H1 (cell line): ENCODE measurements around the gene CRHR1. TPM values are rescaled to one million over a fixed set of nuclear protein-coding genes. Genes with fewer than 3 reads are reported as not detected.
A peak's percentile ranks its signal among the peaks of the same experiment; 100 is the strongest.

Experiments
- CTCF ChIA-PET: fragments of 300-600 bp; sonication (Branson Sonifier 250); formaldehyde crosslinking; loops from one replicate; lab custom pipeline; 2021; ENCODE audit not compliant: partially characterized antibody; lab: Charles Lee
- POLR2A ChIA-PET: fragments of 300-600 bp; sonication (Branson Sonifier 250); formaldehyde crosslinking; loops from one replicate; lab custom pipeline; 2021; ENCODE audit warnings: inconsistent platforms; ENCODE audit not compliant: partially characterized antibody; lab: Charles Lee
- DNase-seq, 2 experiments: peaks; one replicate each; pipeline versions ENCODE4 v3.0.0 to v3.0.0-alpha.2; 2010 to 2022; ENCODE audit warnings: low spot score in 2 of 2, low read depth in 1 of 2, mixed read lengths in 1 of 2
- FAIRE-seq: peaks from 2 replicates; lab custom pipeline; 2011; peaks lifted over from hg19 to GRCh38; lab: Jason Lieb, UNC
- H2AFZ ChIP-seq: 2 replicates; pipeline ENCODE4 v1.8.1; 2012; ENCODE audit warnings: low read length, inconsistent platforms
- H2AK5ac ChIP-seq: 2 replicates; pipeline ENCODE4 v1.6.1; 2013; ENCODE audit warnings: low read depth, low read length
- H2BK120ac ChIP-seq: replicated peaks from 2 replicates; pipeline ENCODE3; 2013; ENCODE audit warnings: low read depth, low read length, inconsistent platforms
- H2BK12ac ChIP-seq: 2 replicates; pipeline ENCODE4 v1.6.1; 2013; ENCODE audit warnings: low read depth, low read length
- H2BK15ac ChIP-seq: 2 replicates; pipeline ENCODE4 v1.6.1; 2013; ENCODE audit warnings: low read length
- H2BK20ac ChIP-seq: 2 replicates; pipeline ENCODE4 v1.6.1; 2013; ENCODE audit warnings: low read length
- H2BK5ac ChIP-seq: 2 replicates; pipeline ENCODE4 v1.6.1; 2013; ENCODE audit warnings: low read depth, low read length
- H3K14ac ChIP-seq: 2 replicates; pipeline ENCODE4 v1.6.1; 2013; ENCODE audit warnings: inconsistent platforms; ENCODE audit not compliant: insufficient read length
- H3K18ac ChIP-seq: 2 replicates; pipeline ENCODE4 v1.6.1; 2013; ENCODE audit warnings: low read length; ENCODE audit errors: extremely low read depth
- H3K23ac ChIP-seq: 2 replicates; pipeline ENCODE4 v1.6.1; 2013; ENCODE audit warnings: inconsistent platforms; ENCODE audit not compliant: insufficient read length
- H3K23me2 ChIP-seq: 2 replicates; pipeline ENCODE4 v1.6.1; 2013; ENCODE audit warnings: low read depth, low read length
- H3K27ac ChIP-seq: 2 replicates; pipeline ENCODE4 v1.6.1; 2011; ENCODE audit warnings: low read depth, low read length, inconsistent platforms
- H3K27me3 ChIP-seq, 4 experiments: replicated peaks in 1 of 4; 1 replicate in 1 of 4; 2 replicates in 3 of 4; pipeline versions ENCODE4 v1.6.1 to v1.8.1; 2011 to 2013; ENCODE audit warnings: low read length in 3 of 4, mild to moderate bottlenecking in 3 of 4, inconsistent platforms in 2 of 4, mixed read lengths in 2 of 4, moderate library complexity in 1 of 4; ENCODE audit not compliant: control insufficient read depth in 3 of 4, insufficient read depth in 3 of 4; ENCODE audit errors: extremely low read depth in 1 of 4
- H3K36me3 ChIP-seq, 4 experiments: 2 replicates each; pipeline versions ENCODE4 v1.6.1 to v1.8.1; 2011 to 2013; ENCODE audit warnings: mild to moderate bottlenecking in 4 of 4, low read length in 3 of 4, moderate library complexity in 2 of 4, control low read depth in 1 of 4, inconsistent platforms in 1 of 4; ENCODE audit not compliant: insufficient read depth in 4 of 4, control insufficient read depth in 2 of 4
- H3K4ac ChIP-seq: replicated peaks from 2 replicates; pipeline ENCODE3; 2013; ENCODE audit warnings: low read length, low read depth, mixed read lengths, inconsistent platforms; ENCODE audit not compliant: insufficient read length
- H3K4me1 ChIP-seq, 4 experiments: replicated peaks in 1 of 4; 1 replicate in 1 of 4; 2 replicates in 3 of 4; pipeline versions ENCODE4 v1.6.1 to v1.8.1; 2011 to 2013; ENCODE audit warnings: low read length in 3 of 4, inconsistent platforms in 2 of 4, mixed read lengths in 1 of 4; ENCODE audit not compliant: insufficient read depth in 4 of 4, control insufficient read depth in 3 of 4
- H3K4me2 ChIP-seq, 2 experiments: 2 replicates each; pipeline versions ENCODE4 v1.6.1 to v1.8.1; 2011 to 2013; ENCODE audit warnings: low read depth in 2 of 2, low read length in 2 of 2, control low read depth in 1 of 2, inconsistent platforms in 1 of 2, mild to moderate bottlenecking in 1 of 2; ENCODE audit not compliant: insufficient read depth in 1 of 2
- H3K4me3 ChIP-seq, 4 experiments: fragments of 200-600, 300-600 bp in 1 of 4; sonication (generic), shearing (Covaris generic), sonication (Bioruptor Twin) in 1 of 4; 2 replicates each; pipeline versions ENCODE4 v1.5.1 to v1.8.1; 2011 to 2016; ENCODE audit warnings: low read length in 4 of 4, low read depth in 3 of 4, control low read depth in 2 of 4, inconsistent platforms in 2 of 4, mild to moderate bottlenecking in 2 of 4, mixed read lengths in 1 of 4, moderate library complexity in 1 of 4; ENCODE audit not compliant: insufficient read depth in 2 of 4; ENCODE audit errors: extremely low read depth in 1 of 4
- H3K56ac ChIP-seq: replicated peaks from 2 replicates; pipeline ENCODE3; 2013; ENCODE audit warnings: low read depth, mild to moderate bottlenecking, mixed read lengths, low read length, inconsistent platforms; ENCODE audit not compliant: insufficient read length
- H3K79me1 ChIP-seq: 2 replicates; pipeline ENCODE4 v1.6.1; 2013; ENCODE audit warnings: low read depth, low read length, control low read depth
- H3K79me2 ChIP-seq, 2 experiments: 2 replicates each; pipeline versions ENCODE4 v1.6.1 to v1.8.1; 2012 to 2013; ENCODE audit warnings: low read length in 2 of 2, mild to moderate bottlenecking in 2 of 2, inconsistent platforms in 1 of 2; ENCODE audit not compliant: insufficient read depth in 2 of 2, control insufficient read depth in 1 of 2
- H3K9ac ChIP-seq, 4 experiments: replicated peaks in 1 of 4; 1 replicate in 1 of 4; 2 replicates in 3 of 4; pipeline versions ENCODE4 v1.6.1 to v1.8.1; 2011 to 2013; ENCODE audit warnings: low read depth in 3 of 4, low read length in 3 of 4, control low read depth in 2 of 4, mild to moderate bottlenecking in 2 of 4, moderate library complexity in 2 of 4, inconsistent platforms in 1 of 4; ENCODE audit errors: extremely low read depth in 1 of 4
- H3K9me3 ChIP-seq, 2 experiments: 2 replicates each; pipeline versions ENCODE4 v1.6.1 to v1.8.1; 2012 to 2013; ENCODE audit warnings: mild to moderate bottlenecking in 2 of 2, moderate library complexity in 2 of 2, control low read depth in 1 of 2, inconsistent platforms in 1 of 2, low read depth in 1 of 2, low read length in 1 of 2, mixed read lengths in 1 of 2; ENCODE audit not compliant: insufficient read depth in 2 of 2
- H4K20me1 ChIP-seq, 2 experiments: replicated peaks in 1 of 2; 2 replicates each; pipeline versions ENCODE3 to v1.8.1; 2011 to 2013; ENCODE audit warnings: inconsistent platforms in 2 of 2, low read length in 2 of 2, mild to moderate bottlenecking in 1 of 2; ENCODE audit not compliant: insufficient read depth in 2 of 2, control insufficient read depth in 1 of 2
- H4K5ac ChIP-seq: 2 replicates; pipeline ENCODE4 v1.6.1; 2013; ENCODE audit warnings: low read length, low read depth, mixed read lengths, inconsistent platforms; ENCODE audit not compliant: insufficient read length
- H4K8ac ChIP-seq: 2 replicates; pipeline ENCODE4 v1.8.0; 2013; ENCODE audit warnings: mild to moderate bottlenecking, moderate library complexity, low read length, inconsistent platforms; ENCODE audit not compliant: insufficient read depth; ENCODE audit errors: extremely low read depth
- H4K91ac ChIP-seq: replicated peaks from 2 replicates; pipeline ENCODE3; 2013; ENCODE audit warnings: low read length, mixed read lengths, inconsistent platforms; ENCODE audit not compliant: insufficient read length
- ASH2L ChIP-seq: fragments of 200-600, 300-600 bp; sonication (generic); IDR thresholded peaks from one replicate; pipeline ENCODE4 v1.7.1; 2017; ENCODE audit warnings: low read length
- CHD2 ChIP-seq: IDR thresholded peaks from 2 replicates; pipeline ENCODE4 v1.6.1; 2012; ENCODE audit warnings: low read length, improper control_type of control experiment
- GABPA ChIP-seq: IDR thresholded peaks from 2 replicates; pipeline ENCODE4 v1.6.1; 2011; ENCODE audit warnings: mild to moderate bottlenecking, low read length, moderate library complexity, borderline replicate concordance; ENCODE audit not compliant: insufficient read depth
- HDAC6 ChIP-seq: IDR thresholded peaks from one replicate; pipeline ENCODE4 v1.7.1; 2012; ENCODE audit warnings: low read depth, mild to moderate bottlenecking, inconsistent platforms, low read length, moderate library complexity
- JUN ChIP-seq: IDR thresholded peaks from 2 replicates; pipeline ENCODE4 v1.6.1; 2011; ENCODE audit warnings: low read depth, mild to moderate bottlenecking, improper control_type of control experiment, low read length
- RAD21 ChIP-seq, 2 experiments: IDR thresholded peaks in 1 of 2; conservative IDR thresholded peaks in 1 of 2; 2 replicates each; pipeline ENCODE4 v1.6.1; 2011; ENCODE audit warnings: low read depth in 2 of 2, low read length in 2 of 2, improper control_type of control experiment in 1 of 2, inconsistent platforms in 1 of 2, mild to moderate bottlenecking in 1 of 2, moderate library complexity in 1 of 2
- RBBP5 ChIP-seq: IDR thresholded peaks from 2 replicates; pipeline ENCODE4 v1.7.1; 2012; ENCODE audit warnings: low read depth, mild to moderate bottlenecking, inconsistent platforms, low read length, moderate library complexity, borderline replicate concordance
- SP1 ChIP-seq: IDR thresholded peaks from 2 replicates; pipeline ENCODE4 v1.6.1; 2011; ENCODE audit warnings: low read depth, low read length
- SRF ChIP-seq: IDR thresholded peaks from 2 replicates; pipeline ENCODE4 v1.6.1; 2011; ENCODE audit warnings: mild to moderate bottlenecking, low read depth, low read length, moderate library complexity
- YY1 ChIP-seq: IDR thresholded peaks from 2 replicates; pipeline ENCODE4 v1.6.1; 2011; ENCODE audit warnings: low read depth, mild to moderate bottlenecking, low read length
- WGBS, 2 experiments: shearing (Covaris generic) in 1 of 2; methylation state at CpG; one replicate each; pipeline versions ENCODE4 v1.1.6 to v1.1.7; 2013 to 2015; ENCODE audit warnings: low lambda C conversion rate in 2 of 2, mixed read lengths in 2 of 2, inconsistent platforms in 1 of 2, low coverage in 1 of 2, missing lambda C conversion rate in 1 of 2; ENCODE audit not compliant: insufficient replicate concordance in 2 of 2, insufficient coverage in 1 of 2, insufficient read length in 1 of 2; ENCODE audit errors: extremely low coverage in 1 of 2, missing lambda C conversion rate in 1 of 2; 5-methylcytosine and 5-hydroxymethylcytosine counted together
- polyA plus RNA-seq, 7 experiments: library from polyadenylated mRNA; depleted of rRNA in 3 of 7; stranded (reverse) in 5 of 7; unstranded in 2 of 7; fragments of >200 nt in 5 of 7; fragments of 200-250 nt in 2 of 7; gene quantifications; 1 replicate in 5 of 7; 2 replicates in 1 of 7; 4 replicates in 1 of 7; pipeline versions ENCODE4 v1.2.1 to v1.2.3, GENCODE V29; 2011 to 2013; ENCODE audit warnings: missing spikeins in 2 of 7, mixed read lengths in 2 of 7
- total RNA-seq: library from RNA; stranded (reverse); fragmentation: NEBNext Ultra II Directional; extraction: Animal tissue kit (Norgen Biotek cat#: 25700); gene quantifications from 2 replicates; pipeline ENCODE4 v1.2.1, GENCODE V29; 2021

The CRHR1 gene
- total and polyA plus RNA-seq, 2 of the 8 experiments (the other 6 are each of a cell fraction or from before 2014, with no cell fraction given) = 0.56 to 1.7 TPM

DNA sequence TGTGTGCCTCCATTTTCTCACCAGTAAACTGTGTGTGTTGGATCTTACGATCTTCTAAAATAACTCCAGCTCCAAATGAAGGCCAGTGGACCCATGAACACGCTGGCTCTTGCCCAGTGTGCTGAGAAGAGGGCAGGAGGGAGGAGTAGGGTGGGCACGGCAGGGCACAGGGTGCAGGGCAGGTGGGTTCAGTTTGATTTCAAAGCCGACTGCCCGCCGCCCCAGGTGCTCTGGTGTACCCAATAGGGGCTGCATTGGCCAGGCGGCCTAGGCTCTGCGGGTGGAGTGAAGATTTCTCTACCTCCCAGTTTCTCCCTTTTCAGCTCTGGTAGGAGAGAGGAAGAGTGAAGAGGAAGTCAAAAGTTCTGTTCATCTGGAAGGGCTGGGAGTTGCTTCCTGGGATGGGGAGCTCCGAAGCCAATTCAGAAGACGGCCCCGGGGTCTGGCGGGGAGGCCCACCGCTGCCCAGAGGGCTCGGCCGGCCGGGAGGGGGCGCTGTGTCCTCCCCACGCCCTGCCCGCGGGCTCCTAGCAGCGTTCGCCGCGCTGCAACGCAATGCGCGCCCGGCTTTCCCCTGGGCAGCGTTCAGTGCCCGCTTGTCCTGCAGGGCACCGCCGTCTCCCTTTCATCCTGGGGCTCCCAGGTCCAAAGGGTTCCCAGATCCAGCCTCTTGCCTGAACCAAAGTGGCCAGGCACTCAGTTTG is 1.1 kb upstream of the CRHR1 start:
- peaks cover 12 to 57% (median 49%) of the 10 kb centered on the region in 4 experiments for H3K27me3 ChIP-seq
- no peak overlapping the region; the same call in 1 of the 2 replicates for H2BK20ac ChIP-seq
- H4K5ac ChIP-seq = no peak overlapping the region
- no peaks in the 10 kb centered on the region for H4K20me1 ChIP-seq
- FAIRE-seq = no peak
- no peak overlapping the region for H4K91ac ChIP-seq
- H3K36me3 ChIP-seq = no peaks in the 10 kb centered on the region
- peak overlapping the region; percentile 83 for H3K18ac ChIP-seq
- H2BK15ac ChIP-seq = 0 out of 2 replicates have a peak overlapping the region, but pooled peaks have one; percentile 61
- H3K27ac ChIP-seq = no peak overlapping the region
- no peak overlapping the region for H2AK5ac ChIP-seq
- H3K23me2 ChIP-seq = peaks cover 16% of the 10 kb centered on the region; the same call in 1 of the 2 replicates
- no peak overlapping the region for H4K8ac ChIP-seq
- no peaks in the 10 kb centered on the region for H3K9me3 ChIP-seq
- peak overlapping the region; percentile 79 to 92 for H3K4me2 ChIP-seq
- no peak overlapping the region for H3K14ac ChIP-seq
- POLR2A ChIA-PET = interaction anchor here (0.8 to 4.2 kb wide), 5 partner anchors 10 to 143 kb away, joined by 3 to 23 read pairs (median 3); no protein-coding TSS in a partner anchor
- H3K9ac ChIP-seq = no peak overlapping the region
- 32% methylated on average over 22 of the region's 32 CpGs; no CpG with 5 or more reads in 1 of the 2 experiments for WGBS, 2 experiments
- no peaks in the 10 kb centered on the region for H3K79me2 ChIP-seq
- H3K23ac ChIP-seq = no peak overlapping the region
- peak overlapping the region; percentile 94; the same call in 1 of the 2 replicates for H2AFZ ChIP-seq
- H3K4me3 ChIP-seq = peak overlapping the region; percentile 48 to 96 (median 76)
- no peak overlapping the region for H3K4ac ChIP-seq
- H2BK12ac ChIP-seq = 0 out of 2 replicates have a peak overlapping the region, but pooled peaks have one; percentile 68
- DNase-seq = peak in 1 of 2 experiments; percentile 93
- H3K79me1 ChIP-seq = no peaks in the 10 kb centered on the region
- H2BK120ac ChIP-seq = no peak overlapping the region
- peaks cover 0 to 19% (median 6%) of the 10 kb centered on the region in 4 experiments; a peak in 6 of 7 replicates for H3K4me1 ChIP-seq
- H3K56ac ChIP-seq = no peak overlapping the region
- CTCF ChIA-PET = interaction anchor here (0.8 to 7.3 kb wide), 55 partner anchors 10 to 485 kb away, joined by 3 to 84 read pairs (median 6); no protein-coding TSS in a partner anchor
- peak overlapping the region; percentile 60; the same call in 1 of the 2 replicates for H2BK5ac ChIP-seq
- TF ChIP-seq YY1 = no peak
- TF ChIP-seq ASH2L = no peak
- TF ChIP-seq GABPA = peak; percentile 20; the same call in 1 of the 2 replicates
- TF ChIP-seq HDAC6 = no peak
- TF ChIP-seq RAD21 (IDR thresholded peaks at IDR 0.05 in 1 of 2, conservative IDR thresholded peaks at IDR 0.05 in 1 of 2; ENCODE audit: low read depth in 2 of 2, low read length in 2 of 2) = peak; percentile 48 to 67; a peak in 3 of 4 replicates
- TF ChIP-seq SRF = no peak
- no peak for TF ChIP-seq CHD2
- TF ChIP-seq RBBP5 = no peak
- no peak for TF ChIP-seq JUN
- TF ChIP-seq SP1 = no peak
